HG03439 (cell line): ENCODE data around the gene LRPAP1.
"Not testable (repeated sequence)": the region's sequence is repeated elsewhere in the genome, so short reads cannot be mapped to it uniquely, and the experiment has no call there.

Source experiments
- ATAC-seq: cut with Tn5 transposase; IDR thresholded peaks from one replicate; pipeline ENCODE4 v1.9.1; 2021; ENCODE audit warnings: mild to moderate bottlenecking, moderate library complexity; ENCODE audit not compliant: unreplicated experiment

Gene LRPAP1

GRCh38 chr4:3563403-3563802, 31.2 kb upstream of the LRPAP1 start:
- ATAC-seq: no peak

- not testable (repeated sequence) for ATAC-seq
These were observed 29.9 kb upstream of the LRPAP1 start for GRCh38 chr4:3562127-3562526.

- not testable (repeated sequence) for ATAC-seq
These were observed 28.2 kb upstream of the LRPAP1 start for GRCh38 chr4:3560465-3560864.

GRCh38 chr4:3559381-3560290, 27.4 kb upstream of the LRPAP1 start:
- ATAC-seq: not testable (repeated sequence)

GRCh38 chr4:3558514-3558836, 26.3 kb upstream of the LRPAP1 start:
- not testable (repeated sequence) for ATAC-seq

- not testable (repeated sequence) for ATAC-seq
These were observed 25.7 kb upstream of the LRPAP1 start for GRCh38 chr4:3557676-3558513.

- ATAC-seq: not testable (repeated sequence)
These were observed 24.9 kb upstream of the LRPAP1 start for GRCh38 chr4:3557088-3557492.

GRCh38 chr4:3556244-3556867, 24.1 kb upstream of the LRPAP1 start:
- not testable (repeated sequence) for ATAC-seq

GRCh38 chr4:3555459-3556070, 23.3 kb upstream of the LRPAP1 start:
- not testable (repeated sequence) for ATAC-seq

- ATAC-seq: not testable (repeated sequence)
These were observed 19.1 kb upstream of the LRPAP1 start for GRCh38 chr4:3551366-3551765.

- not testable (repeated sequence) for ATAC-seq
These were observed 18.6 kb upstream of the LRPAP1 start for GRCh38 chr4:3550792-3551325.

- not testable (repeated sequence) for ATAC-seq
These were observed 17.8 kb upstream of the LRPAP1 start for GRCh38 chr4:3550041-3550440.

GRCh38 chr4:3549694-3550001, 17.4 kb upstream of the LRPAP1 start:
- ATAC-seq: not testable (repeated sequence)

GRCh38 chr4:3548991-3549693, 16.9 kb upstream of the LRPAP1 start:
- not testable (repeated sequence) for ATAC-seq

- not testable (repeated sequence) for ATAC-seq
These were observed 14.5 kb upstream of the LRPAP1 start for GRCh38 chr4:3546721-3547120.

GRCh38 chr4:3545351-3545750, 13.1 kb upstream of the LRPAP1 start:
- not testable (repeated sequence) for ATAC-seq

- ATAC-seq: not testable (repeated sequence)
These were observed 12.2 kb upstream of the LRPAP1 start for GRCh38 chr4:3544259-3545025.

- ATAC-seq: not testable (repeated sequence)
These were observed 11.2 kb upstream of the LRPAP1 start for GRCh38 chr4:3543415-3543814.

- not testable (repeated sequence) for ATAC-seq
These were observed 6.7 kb upstream of the LRPAP1 start for GRCh38 chr4:3538906-3539305.
